Mucosa of gallbladder (tissue), 1 donor: ENCODE results near the gene HOXD1. TPM values are rescaled to one million over a fixed set of nuclear protein-coding genes. Genes with fewer than 3 reads are reported as not detected.

Source experiments
- total RNA-seq: library from RNA; stranded (reverse); gene quantifications from one replicate; pipeline ENCODE4 v1.2.1, GENCODE V29; 2021
- donor health status: DM: no; HTN: no; CAD: no.

Gene HOXD1
- total RNA-seq, 1 donor from 2014 or later: 0.40 TPM

Other genes with a start within 250 kb of the HOXD1 start
- gene LNPK, start 186.4 kb upstream of the HOXD1 start, total RNA-seq: 25.5 TPM
- not detected for gene EVX2, start 104.7 kb upstream of the HOXD1 start, total RNA-seq
- gene HOXD13, start 95.9 kb upstream of the HOXD1 start, total RNA-seq: not detected
- gene HOXD12, start 88.9 kb upstream of the HOXD1 start, total RNA-seq: not detected
- not detected for gene HOXD11, start 81.4 kb upstream of the HOXD1 start, total RNA-seq
- gene HOXD10, start 71.9 kb upstream of the HOXD1 start, total RNA-seq: not detected
- gene HOXD9, start 65.9 kb upstream of the HOXD1 start, total RNA-seq: 0.66 TPM
- 1.7 TPM for gene HOXD8, start 59.0 kb upstream of the HOXD1 start, total RNA-seq
- gene HOXD4, start 37.1 kb upstream of the HOXD1 start, total RNA-seq: 1.0 TPM
- gene HOXD3, start 31.4 kb upstream of the HOXD1 start, total RNA-seq: 3.2 TPM
- 22.3 TPM for gene MTX2, start 80.8 kb downstream of the HOXD1 start, total RNA-seq